ENCODE data around the gene SLC30A2. TPM values are rescaled to one million over a fixed set of nuclear protein-coding genes. Genes with fewer than 3 reads are reported as not detected.

The SLC30A2 gene
- total RNA-seq, 1 experiment from 2014 or later = 0.23 TPM

DNA sequence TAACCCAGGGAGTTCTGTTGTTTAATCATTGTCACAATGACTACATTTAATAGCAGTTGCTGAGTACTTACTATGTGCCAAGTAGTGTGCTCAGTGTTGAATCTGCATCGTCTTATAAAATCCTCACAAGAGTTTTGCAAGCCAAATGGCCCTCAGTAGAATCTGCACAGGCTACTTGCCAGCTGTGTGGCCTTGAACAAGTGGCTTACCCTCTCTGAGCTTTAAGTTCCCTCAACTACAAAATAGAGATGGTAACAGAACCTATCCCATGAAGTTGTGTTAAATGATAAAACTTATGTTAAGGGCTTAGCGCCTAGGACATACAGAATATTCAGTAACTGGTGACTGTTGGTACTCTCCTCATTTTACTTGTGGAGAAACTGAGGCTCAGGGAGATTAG lies 9.1 kb upstream of the SLC30A2 start:
- ChIA-PET POLR2A (no interaction called here), CTCF (no interaction called here)
- H3K27ac ChIP-seq (ENCODE audit: low read length) = no peak overlapping the region
- in situ Hi-C loops (cut with HindIII; ENCODE audit: low pct_unique_long_range_greater_than_20kb, low sequenced_read_pairs) (no loop called here), intact Hi-C loops (cut with micrococcal nuclease; ENCODE audit: unreplicated experiment) (no loop called here)
- H3K4me1 ChIP-seq (ENCODE audit: control insufficient read depth, insufficient read depth, low read length) = no peaks in the 10 kb centered on the region
- TF ChIP-seq, protein P1, sequence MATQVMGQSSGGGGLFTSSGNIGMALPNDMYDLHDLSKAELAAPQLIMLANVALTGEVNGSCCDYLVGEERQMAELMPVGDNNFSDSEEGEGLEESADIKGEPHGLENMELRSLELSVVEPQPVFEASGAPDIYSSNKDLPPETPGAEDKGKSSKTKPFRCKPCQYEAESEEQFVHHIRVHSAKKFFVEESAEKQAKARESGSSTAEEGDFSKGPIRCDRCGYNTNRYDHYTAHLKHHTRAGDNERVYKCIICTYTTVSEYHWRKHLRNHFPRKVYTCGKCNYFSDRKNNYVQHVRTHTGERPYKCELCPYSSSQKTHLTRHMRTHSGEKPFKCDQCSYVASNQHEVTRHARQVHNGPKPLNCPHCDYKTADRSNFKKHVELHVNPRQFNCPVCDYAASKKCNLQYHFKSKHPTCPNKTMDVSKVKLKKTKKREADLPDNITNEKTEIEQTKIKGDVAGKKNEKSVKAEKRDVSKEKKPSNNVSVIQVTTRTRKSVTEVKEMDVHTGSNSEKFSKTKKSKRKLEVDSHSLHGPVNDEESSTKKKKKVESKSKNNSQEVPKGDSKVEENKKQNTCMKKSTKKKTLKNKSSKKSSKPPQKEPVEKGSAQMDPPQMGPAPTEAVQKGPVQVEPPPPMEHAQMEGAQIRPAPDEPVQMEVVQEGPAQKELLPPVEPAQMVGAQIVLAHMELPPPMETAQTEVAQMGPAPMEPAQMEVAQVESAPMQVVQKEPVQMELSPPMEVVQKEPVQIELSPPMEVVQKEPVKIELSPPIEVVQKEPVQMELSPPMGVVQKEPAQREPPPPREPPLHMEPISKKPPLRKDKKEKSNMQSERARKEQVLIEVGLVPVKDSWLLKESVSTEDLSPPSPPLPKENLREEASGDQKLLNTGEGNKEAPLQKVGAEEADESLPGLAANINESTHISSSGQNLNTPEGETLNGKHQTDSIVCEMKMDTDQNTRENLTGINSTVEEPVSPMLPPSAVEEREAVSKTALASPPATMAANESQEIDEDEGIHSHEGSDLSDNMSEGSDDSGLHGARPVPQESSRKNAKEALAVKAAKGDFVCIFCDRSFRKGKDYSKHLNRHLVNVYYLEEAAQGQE (IDR thresholded peaks at IDR 0.05; ENCODE audit: insufficient read depth in 1 of 2, low read depth in 2 of 2, low read length in 1 of 2) = no peak
- TF ChIP-seq TCF7L2 (IDR thresholded peaks at IDR 0.05; ENCODE audit: low read depth, low read length) (no peak), POLR2AphosphoS5 (IDR thresholded peaks at IDR 0.05; ENCODE audit: low read depth, low read length) (no peak), SIN3A (IDR thresholded peaks at IDR 0.05; ENCODE audit: borderline replicate concordance, insufficient read depth, low read depth, low read length) (no peak)
- TF ChIP-seq, protein P2, sequence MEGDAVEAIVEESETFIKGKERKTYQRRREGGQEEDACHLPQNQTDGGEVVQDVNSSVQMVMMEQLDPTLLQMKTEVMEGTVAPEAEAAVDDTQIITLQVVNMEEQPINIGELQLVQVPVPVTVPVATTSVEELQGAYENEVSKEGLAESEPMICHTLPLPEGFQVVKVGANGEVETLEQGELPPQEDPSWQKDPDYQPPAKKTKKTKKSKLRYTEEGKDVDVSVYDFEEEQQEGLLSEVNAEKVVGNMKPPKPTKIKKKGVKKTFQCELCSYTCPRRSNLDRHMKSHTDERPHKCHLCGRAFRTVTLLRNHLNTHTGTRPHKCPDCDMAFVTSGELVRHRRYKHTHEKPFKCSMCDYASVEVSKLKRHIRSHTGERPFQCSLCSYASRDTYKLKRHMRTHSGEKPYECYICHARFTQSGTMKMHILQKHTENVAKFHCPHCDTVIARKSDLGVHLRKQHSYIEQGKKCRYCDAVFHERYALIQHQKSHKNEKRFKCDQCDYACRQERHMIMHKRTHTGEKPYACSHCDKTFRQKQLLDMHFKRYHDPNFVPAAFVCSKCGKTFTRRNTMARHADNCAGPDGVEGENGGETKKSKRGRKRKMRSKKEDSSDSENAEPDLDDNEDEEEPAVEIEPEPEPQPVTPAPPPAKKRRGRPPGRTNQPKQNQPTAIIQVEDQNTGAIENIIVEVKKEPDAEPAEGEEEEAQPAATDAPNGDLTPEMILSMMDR (IDR thresholded peaks at IDR 0.05) = no peak
- ATAC-seq = no peak
- no peak for DNase-seq (ENCODE audit: low read depth, low spot score)
- H3K27me3 ChIP-seq (ENCODE audit: control insufficient read depth, insufficient read depth, low read length) = no peaks in the 10 kb centered on the region; the same call in 1 of the 2 replicates
- H3K36me3 ChIP-seq (ENCODE audit: control insufficient read depth, insufficient read depth, low read length) = no peaks in the 10 kb centered on the region
- H3K9me3 ChIP-seq (ENCODE audit: control insufficient read depth, insufficient read depth, low read depth, low read length) = no peaks in the 10 kb centered on the region
- no TSS peak for BruUV-seq (replicated peaks)
- no peak overlapping the region for H3K4me3 ChIP-seq (ENCODE audit: low read depth in 2 of 2, low read length in 2 of 2)

DNA sequence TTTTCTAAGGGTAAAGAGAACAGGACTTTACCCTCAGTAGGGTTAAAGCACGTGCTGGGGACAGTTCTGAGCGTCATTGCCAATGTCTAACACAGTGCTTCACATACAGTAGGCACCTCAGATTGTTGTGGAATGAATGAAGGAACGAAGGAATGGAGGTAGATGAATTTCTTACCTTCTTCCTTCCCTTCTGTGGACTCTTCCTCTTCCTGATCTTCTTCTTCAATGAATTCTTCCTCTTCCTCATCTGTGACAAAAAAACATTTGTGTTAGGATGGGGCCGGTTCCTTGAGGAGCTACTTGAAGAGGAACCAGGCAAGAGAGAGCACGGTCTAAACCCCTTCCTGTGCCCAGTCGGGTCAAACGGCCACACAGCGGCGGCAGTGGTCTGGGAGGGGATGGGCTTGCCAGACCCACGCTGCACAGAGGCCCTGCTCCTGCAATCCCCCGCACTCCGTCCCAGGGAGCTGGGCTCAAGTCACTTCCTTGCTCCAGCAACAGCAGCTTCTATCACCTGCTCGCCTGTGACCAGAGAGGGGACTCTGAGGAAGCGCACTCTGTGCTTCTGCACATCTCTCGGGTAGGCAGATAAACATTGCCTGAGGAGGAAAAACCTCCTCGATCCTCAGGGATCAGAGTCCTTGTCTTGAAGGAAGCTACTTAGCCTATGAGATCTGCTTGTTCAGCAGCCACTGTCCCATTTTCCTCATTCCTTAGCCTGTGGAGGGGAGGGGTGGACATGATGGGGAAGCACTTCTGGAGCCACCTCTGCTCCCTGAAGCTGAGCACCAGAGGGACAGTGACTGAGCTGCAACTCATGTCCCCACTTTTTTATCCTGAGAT lies 8.0 kb upstream of the SLC30A2 start:
- no peak for ATAC-seq
- no peaks in the 10 kb centered on the region; the same call in 1 of the 2 replicates for H3K27me3 ChIP-seq (ENCODE audit: control insufficient read depth, insufficient read depth, low read length)

More for the DNA sequence above, 8.0 kb upstream of the SLC30A2 start:
- POLR2A ChIA-PET = no interaction called here
- BruUV-seq (replicated peaks) = no TSS peak
- CTCF ChIA-PET = interaction anchor here (0.6 kb wide), 1 partner anchor 19 kb away, joined by 3 read pairs; no protein-coding TSS in a partner anchor
- intact Hi-C loops (cut with micrococcal nuclease; ENCODE audit: unreplicated experiment) (no loop called here), in situ Hi-C loops (cut with HindIII; ENCODE audit: low pct_unique_long_range_greater_than_20kb, low sequenced_read_pairs) (no loop called here)
- DNase-seq (ENCODE audit: low read depth, low spot score) = no peak
- no peaks in the 10 kb centered on the region for H3K4me1 ChIP-seq (ENCODE audit: control insufficient read depth, insufficient read depth, low read length)
- H3K9me3 ChIP-seq (ENCODE audit: control insufficient read depth, insufficient read depth, low read depth, low read length) = no peaks in the 10 kb centered on the region
- TF ChIP-seq, protein P2 (IDR thresholded peaks at IDR 0.05) = no peak
- TF ChIP-seq SIN3A (IDR thresholded peaks at IDR 0.05; ENCODE audit: borderline replicate concordance, insufficient read depth, low read depth, low read length) (no peak), POLR2AphosphoS5 (IDR thresholded peaks at IDR 0.05; ENCODE audit: low read depth, low read length) (no peak), TCF7L2 (IDR thresholded peaks at IDR 0.05; ENCODE audit: low read depth, low read length) (no peak)
- TF ChIP-seq, protein P1 (IDR thresholded peaks at IDR 0.05; ENCODE audit: insufficient read depth in 1 of 2, low read depth in 2 of 2, low read length in 1 of 2) = no peak
- no peaks in the 10 kb centered on the region for H3K36me3 ChIP-seq (ENCODE audit: control insufficient read depth, insufficient read depth, low read length)
- no peak overlapping the region for H3K4me3 ChIP-seq (ENCODE audit: low read depth in 2 of 2, low read length in 2 of 2)
- H3K27ac ChIP-seq (ENCODE audit: low read length) = no peak overlapping the region
